GM18951 (cell line): ENCODE results near the gene GFY.

Source experiments
- POLR2A ChIP-seq: IDR thresholded peaks from 4 replicates; pipeline ENCODE4 v1.6.1; 2011; ENCODE audit warnings: mild to moderate bottlenecking; ENCODE audit not compliant: insufficient read length, insufficient read depth; ENCODE audit errors: extremely low read depth
- in situ Hi-C: fragments of 300-500 bp; cut with MboI; formaldehyde crosslinking; loops from one replicate; pipeline ENCODE4 v1.12.0; 2022; ENCODE audit warnings: low sequenced_read_pairs, mixed read lengths, inconsistent platforms; ENCODE audit not compliant: unreplicated experiment

Gene GFY

GRCh38 chr19:49438261-49438660, 13.1 kb downstream of the GFY start:
- in situ Hi-C loops = no loop called here
- TF ChIP-seq POLR2A = no peak

GRCh38 chr19:49439836-49440235, 14.6 kb downstream of the GFY start:
- TF ChIP-seq POLR2A = no peak
- in situ Hi-C loops = loop anchor here (10.0 kb wide), 1 partner anchor 45 kb away; no protein-coding TSS in a partner anchor

DNA sequence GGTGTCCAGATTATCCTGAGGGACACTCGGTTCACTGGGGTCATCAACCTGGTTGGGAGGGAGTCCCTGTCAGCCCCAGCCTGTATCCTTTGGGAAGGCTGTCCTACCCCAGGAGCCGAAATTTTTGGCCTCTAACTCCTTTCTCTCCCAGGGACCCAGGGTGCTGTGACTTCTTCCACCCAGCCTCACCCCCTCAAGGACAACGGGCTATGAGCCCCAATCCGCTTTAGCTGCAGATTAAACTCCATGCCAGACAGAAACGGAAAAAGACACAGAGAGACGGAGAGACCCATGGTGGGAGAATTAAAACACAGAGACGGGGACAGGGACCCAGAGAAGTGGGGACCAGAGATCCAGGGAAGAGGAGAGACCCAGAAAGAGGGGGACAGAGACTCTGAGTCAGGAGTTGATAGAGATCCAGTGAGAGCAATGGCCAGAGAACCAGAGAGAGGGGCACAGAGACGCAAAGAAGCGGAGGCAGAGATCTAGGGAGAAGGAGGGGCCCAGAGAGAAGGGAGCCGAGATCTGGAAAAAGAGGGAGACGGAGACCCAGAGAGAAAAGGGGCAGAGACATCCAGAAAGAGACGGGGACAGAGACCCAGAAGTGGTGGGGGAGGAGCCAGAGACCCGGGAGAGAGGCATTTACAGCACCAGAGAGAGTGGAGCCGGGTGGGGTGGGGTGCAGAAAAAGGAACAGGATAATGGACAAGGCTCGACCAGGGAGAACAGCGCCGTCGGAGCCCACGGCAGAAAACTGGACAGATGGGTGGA, 15.4 kb downstream of the GFY start:
- in situ Hi-C loops = loop anchor here (10.0 kb wide), 1 partner anchor 46 kb away; no protein-coding TSS in a partner anchor

GRCh38 chr19:49441210-49441959, 16.2 kb downstream of the GFY start, which contains the start of gene SLC17A7:
Gene SLC17A7 (minus strand): TSS chr19:49441527. CDS start chr19:49441379, 148 bp downstream.
- no peak for TF ChIP-seq POLR2A
- in situ Hi-C loops = loop anchor here (10.0 kb wide), 1 partner anchor 47 kb away; no protein-coding TSS in a partner anchor

More for the DNA sequence above, 15.4 kb downstream of the GFY start:
- no peak for TF ChIP-seq POLR2A

- in situ Hi-C loops = loop anchor here (10.0 kb wide), 1 partner anchor 47 kb away; no protein-coding TSS in a partner anchor
- no peak for TF ChIP-seq POLR2A
Measured at GRCh38 chr19:49441960-49442350, 16.8 kb downstream of the GFY start.

DNA sequence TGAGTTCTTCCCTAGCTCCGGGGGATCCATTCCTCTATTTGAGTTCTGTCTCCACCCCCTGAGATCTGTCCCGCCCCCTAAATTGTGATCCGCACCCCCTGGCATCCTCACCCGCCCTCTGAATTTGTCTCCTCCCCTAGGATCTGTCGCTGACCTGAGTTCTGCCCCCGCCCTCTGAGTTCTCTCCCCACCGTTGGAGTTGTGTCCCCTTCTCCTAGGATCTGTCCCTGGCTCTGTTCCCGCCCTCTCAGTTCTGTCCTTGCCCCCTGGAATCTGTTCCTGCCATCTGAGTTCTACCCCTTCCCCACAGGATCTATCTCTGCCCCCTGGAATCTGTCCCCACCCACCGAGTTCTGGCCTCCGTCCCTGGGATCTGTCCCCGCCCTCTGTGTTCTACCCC, 17.2 kb downstream of the GFY start:
- in situ Hi-C loops = loop anchor here (10.0 kb wide), 1 partner anchor 48 kb away; no protein-coding TSS in a partner anchor
- TF ChIP-seq POLR2A = no peak

- in situ Hi-C loops = loop anchor here (10.0 kb wide), 1 partner anchor 48 kb away; no protein-coding TSS in a partner anchor
- TF ChIP-seq POLR2A = no peak
Measured at GRCh38 chr19:49442771-49443365, 17.7 kb downstream of the GFY start.

GRCh38 chr19:49443366-49444099, 18.3 kb downstream of the GFY start:
- no peak for TF ChIP-seq POLR2A
- in situ Hi-C loops = loop anchor here (10.0 kb wide), 1 partner anchor 49 kb away; no protein-coding TSS in a partner anchor

DNA sequence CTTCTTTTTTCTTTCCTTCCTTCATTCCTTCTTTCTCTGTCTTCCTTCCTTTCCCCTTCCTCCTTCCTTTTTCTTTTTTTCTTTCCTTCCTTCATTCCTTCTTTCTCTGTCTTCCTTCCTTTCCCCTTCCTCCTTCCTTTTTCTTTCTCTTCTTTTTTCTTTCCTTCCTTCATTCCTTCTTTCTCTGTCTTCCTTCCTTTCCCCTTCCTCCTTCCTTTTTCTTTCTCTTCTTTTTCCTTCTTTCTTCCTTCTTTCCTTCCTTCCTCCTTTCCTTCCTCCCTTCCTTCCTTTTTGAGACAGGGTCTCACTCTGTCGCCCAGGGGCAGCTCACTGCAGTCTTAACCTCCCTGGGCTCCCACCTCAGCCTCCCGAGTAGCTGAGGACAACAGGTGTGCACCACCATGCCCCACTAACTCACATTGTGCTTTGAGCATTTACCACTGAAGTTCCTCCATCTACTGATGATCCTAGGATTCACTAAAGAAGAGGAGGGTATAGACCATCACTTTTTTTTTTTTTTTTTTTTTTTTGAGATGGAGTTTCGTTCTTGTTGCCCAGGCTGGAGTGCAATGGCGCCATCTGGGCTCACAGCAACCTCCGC, 19.0 kb downstream of the GFY start:
- in situ Hi-C loops = loop anchor here (10.0 kb wide), 1 partner anchor 49 kb away; no protein-coding TSS in a partner anchor

DNA sequence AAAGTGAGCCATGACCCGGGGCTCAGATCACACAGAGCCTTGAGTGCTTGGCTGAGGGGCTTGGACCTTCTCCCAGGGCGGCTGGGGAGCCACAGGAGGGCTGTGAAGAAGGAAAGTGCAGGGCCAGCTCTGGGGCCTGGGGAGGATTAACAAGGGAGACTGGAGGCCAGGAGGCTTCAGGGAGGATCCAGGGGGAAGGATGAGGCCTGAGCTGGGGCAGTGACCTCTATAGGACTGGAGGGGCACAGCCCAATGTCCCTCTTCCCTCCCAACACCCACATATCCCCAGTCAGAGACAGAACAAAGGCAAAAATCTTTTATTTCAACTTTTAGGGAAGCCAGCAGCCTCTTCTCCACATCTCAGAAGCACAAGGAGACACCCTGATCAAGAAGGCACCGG, 20.8 kb downstream of the GFY start:
- TF ChIP-seq POLR2A = no peak
- in situ Hi-C loops = loop anchor here (10.0 kb wide), 1 partner anchor 51 kb away; no protein-coding TSS in a partner anchor

GRCh38 chr19:49447485-49448431, 22.6 kb downstream of the GFY start:
- in situ Hi-C loops = loop anchor here (10.0 kb wide), 1 partner anchor 53 kb away; no protein-coding TSS in a partner anchor
- TF ChIP-seq POLR2A = peak; percentile 15
